GM18867 (cell line): ENCODE measurements around the gene RAPGEF1.
A peak's percentile ranks its signal among the peaks of the same experiment; 100 is the strongest.

Experiments used
- ATAC-seq: cut with Tn5 transposase; IDR thresholded peaks from one replicate; pipeline ENCODE4 v1.9.1; 2021; ENCODE audit warnings: mild to moderate bottlenecking, moderate library complexity; ENCODE audit not compliant: unreplicated experiment

Gene RAPGEF1

DNA sequence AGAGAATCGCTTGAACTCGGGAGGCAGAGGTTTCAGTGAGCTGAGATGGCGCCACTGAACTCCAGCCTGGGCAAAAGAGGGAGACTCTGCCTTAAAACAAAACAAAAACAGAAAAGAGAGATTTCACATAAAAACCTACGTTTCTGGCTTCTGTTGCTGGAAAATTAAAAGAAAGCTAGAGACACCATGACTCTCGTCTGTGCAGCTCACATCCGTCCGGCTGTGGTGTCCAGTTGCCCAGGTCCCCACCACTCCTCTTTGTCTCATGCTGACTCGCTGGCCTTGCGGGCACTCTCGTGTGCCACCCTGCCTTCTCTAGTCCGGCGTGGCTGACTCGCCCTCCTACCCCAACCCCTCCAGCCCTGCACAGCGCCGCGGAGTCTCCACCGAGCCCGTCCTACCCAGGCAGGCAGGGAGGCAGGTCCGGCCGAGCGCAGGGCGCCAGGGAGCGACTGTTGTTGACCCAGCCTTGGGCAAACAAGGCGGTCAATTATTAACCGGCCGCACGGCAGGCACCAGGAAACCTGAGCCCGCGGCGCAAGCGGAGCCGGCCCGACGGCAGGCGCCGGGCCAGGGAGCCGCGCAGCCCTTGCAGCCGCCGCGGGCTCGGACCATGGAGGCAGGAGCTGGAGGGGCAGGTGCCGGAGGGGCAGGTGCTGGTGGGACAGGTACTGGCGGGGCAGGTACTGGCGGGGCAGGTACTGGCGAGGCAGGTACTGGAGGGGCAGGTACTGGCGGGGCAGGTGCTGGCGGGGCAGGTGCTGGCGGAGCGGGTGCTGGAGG lies 194.7 kb downstream of the RAPGEF1 start, which contains the start of gene PRRT1B:
PRRT1B (plus strand) TSS at position 521 of the 783 bp plus-strand sequence; CDS start at position 614, 93 bp downstream.
- ATAC-seq = no peak

DNA sequence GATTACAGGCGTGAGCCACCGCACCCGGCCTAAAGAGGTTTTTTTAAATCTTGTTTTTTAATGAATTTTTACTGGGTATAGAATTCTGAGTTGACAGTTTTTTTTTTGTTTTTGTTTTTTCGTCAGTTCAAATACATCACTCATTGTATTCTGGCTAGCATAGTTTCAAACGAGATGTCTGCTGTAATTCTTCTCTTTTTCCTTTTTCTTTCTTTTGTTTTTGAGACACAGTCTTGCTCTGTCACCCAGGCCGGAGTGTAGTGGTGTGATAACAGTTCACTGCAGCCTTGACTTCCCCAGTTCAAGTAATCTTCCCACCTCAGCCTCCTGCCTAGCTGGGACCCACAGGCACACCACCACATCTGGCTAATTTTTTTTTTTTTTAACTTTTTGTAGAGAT lies 196.7 kb downstream of the RAPGEF1 start:
- ATAC-seq = no peak

GRCh38 chr9:131539223-131539923 lies 200.5 kb downstream of the RAPGEF1 start:
- ATAC-seq = no peak

DNA sequence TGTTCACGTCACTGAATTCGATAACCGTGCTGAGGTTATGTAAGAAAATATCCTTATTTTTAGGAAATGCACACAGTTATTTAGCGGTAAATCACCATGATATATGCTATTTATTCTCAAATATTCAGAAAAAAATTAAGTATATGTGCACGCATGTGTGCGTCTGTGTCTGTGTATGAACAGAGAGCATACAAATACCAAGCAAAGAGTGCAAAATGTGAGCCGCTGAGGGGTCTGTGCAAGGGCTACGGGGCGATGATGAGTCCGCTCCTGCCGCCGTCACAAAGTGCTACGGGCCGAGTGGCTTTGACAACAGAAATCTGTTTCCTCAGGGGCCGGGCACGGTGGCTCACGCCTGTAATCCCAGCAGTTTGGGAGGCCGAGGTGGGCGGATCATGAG lies 201.9 kb downstream of the RAPGEF1 start:
- no peak for ATAC-seq

- ATAC-seq = no peak
These were observed 205.1 kb downstream of the RAPGEF1 start for GRCh38 chr9:131534721-131535237.

DNA sequence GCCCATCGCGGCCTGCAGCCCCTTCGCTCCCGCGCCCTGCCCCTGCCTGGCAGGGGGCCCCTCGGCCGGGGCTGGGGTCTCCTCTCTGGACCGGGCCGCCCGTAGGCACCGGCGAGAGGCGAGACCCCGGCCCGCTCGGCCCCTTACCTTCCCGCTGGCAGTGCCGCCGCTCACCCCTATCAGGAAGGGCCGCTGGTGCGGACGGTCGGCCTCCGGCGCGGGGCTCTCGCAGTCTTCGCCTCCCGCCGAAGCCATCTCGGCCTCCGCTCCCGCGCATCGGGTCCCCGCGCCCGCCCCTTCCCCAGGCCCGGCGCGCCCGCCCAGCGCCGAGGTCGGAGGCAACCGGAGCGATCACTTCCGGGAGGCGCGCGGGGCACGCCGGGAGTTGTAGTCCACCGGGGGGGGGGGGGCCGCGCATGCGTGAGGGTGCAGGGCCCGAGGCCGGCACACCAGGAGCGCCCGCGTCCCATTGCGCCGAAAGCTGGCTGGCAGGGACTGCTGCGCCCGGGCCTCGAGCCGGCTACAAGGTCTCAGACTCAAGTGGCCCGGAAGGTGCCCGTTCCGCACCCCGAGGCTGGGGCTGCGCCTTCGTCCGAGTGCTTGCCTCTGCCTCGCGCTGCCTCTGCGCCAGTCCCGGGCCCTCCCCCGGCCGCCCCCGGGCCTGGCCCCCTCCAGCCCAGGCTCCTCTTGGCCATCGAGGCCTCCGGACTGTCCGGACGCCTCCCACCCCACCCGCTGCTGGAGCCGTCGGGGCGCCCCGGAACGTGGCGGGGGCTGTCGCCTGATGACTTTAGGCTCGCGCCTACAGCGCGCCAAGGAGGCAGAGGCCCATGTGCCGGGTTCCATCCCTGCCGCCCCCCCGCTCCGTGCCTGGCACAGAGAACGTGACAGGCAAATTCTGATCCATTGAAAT lies 208.7 kb downstream of the RAPGEF1 start, which contains the start of gene UCK1:
UCK1 (minus strand) TSS at position 344 of the 913 bp plus-strand sequence; CDS start at position 255, 89 bp downstream.
- ATAC-seq = peak; percentile 83

DNA sequence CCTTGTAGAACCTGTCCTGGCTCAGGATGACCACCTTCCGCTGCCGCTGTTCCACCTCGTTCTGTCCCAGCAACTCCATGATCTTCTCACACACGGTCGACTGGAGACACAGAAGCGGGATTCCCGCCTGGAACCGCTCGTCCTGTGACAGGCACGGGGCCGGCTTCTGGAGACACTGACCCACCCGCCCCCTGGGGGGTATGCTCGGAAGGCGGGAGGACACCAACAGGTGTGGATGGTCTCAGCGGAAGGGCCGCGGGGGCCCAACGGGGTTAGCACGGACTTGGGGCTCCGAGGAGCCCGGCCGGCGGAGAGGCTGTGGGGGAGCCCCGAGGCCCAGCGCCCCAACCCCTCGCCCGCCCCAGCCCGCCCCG lies 209.3 kb downstream of the RAPGEF1 start:
- peak; percentile 21 for ATAC-seq

- no peak for ATAC-seq
These were observed 210.0 kb downstream of the RAPGEF1 start for GRCh38 chr9:131529597-131530545.

DNA sequence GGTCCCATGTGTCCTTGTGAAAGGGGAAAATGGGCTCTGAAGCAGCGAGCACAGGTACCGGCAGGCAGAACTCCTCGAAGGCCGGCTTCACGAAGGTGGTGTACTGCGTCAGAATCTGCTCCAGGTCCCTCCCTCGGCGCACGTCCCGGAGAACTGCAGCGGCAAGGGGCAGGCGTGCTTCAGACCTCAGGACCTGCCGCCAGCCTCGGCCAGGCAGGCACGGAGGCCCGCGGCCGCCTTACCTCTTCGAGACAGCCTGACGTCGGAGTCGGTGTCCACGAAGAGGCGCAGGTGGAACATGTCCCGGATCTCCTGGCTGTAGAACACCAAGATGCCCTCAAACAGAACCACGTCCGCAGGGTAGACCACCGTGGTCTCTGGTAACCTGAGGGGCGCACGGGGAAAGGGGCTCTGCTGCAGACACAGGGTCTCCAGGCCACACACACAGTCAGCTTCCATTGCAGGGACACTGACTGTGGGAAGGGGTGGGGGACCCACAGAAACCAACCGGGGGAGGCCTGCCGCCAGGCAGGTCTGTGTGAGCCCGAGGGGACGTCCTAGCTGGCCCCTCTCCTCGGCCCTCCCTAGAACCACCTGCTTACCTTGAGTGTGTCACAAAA lies 210.9 kb downstream of the RAPGEF1 start:
- no peak for ATAC-seq

GRCh38 chr9:131528186-131528585 lies 211.7 kb downstream of the RAPGEF1 start:
- ATAC-seq = no peak
